Measurements from ENCODE around the gene CFAP58. TPM values are rescaled to one million over a fixed set of nuclear protein-coding genes. Genes with fewer than 3 reads are reported as not detected.

CFAP58 gene
- total and polyA plus RNA-seq, 2 donors (not counting 1 experiment from before 2014, with no cell fraction given): not detected

Other genes starting within 250 kb of the CFAP58 start
- 15.1 and 15.3 TPM in 2 replicates for gene SFR1, start 231.7 kb upstream of the CFAP58 start, total RNA-seq
- 6.2 and 8.1 TPM in 2 replicates for gene SFR1, start 231.7 kb upstream of the CFAP58 start, polyA plus RNA-seq
- gene CFAP43, start 121.5 kb upstream of the CFAP58 start, total RNA-seq: 0.12 TPM in 1 of 2 replicates, not detected in the other
- gene CFAP43, start 121.5 kb upstream of the CFAP58 start, polyA plus RNA-seq: not detected in 2 replicates
- gene GSTO1, start 98.9 kb upstream of the CFAP58 start, total RNA-seq: 36.4 and 37.7 TPM in 2 replicates
- gene GSTO1, start 98.9 kb upstream of the CFAP58 start, polyA plus RNA-seq: 29.1 and 30.1 TPM in 2 replicates
- 0.89 and 1.4 TPM in 2 replicates for gene GSTO2, start 84.6 kb upstream of the CFAP58 start, total RNA-seq
- gene GSTO2, start 84.6 kb upstream of the CFAP58 start, polyA plus RNA-seq: 0.16 and 1.2 TPM in 2 replicates
- 21.3 and 22.5 TPM in 2 replicates for gene ITPRIP, start 15.4 kb upstream of the CFAP58 start, total RNA-seq
- gene ITPRIP, start 15.4 kb upstream of the CFAP58 start, polyA plus RNA-seq: 22.7 and 28.5 TPM in 2 replicates

Data from B cell (primary cell).